Fibroblast of skin of right biceps (primary cell): ENCODE data around the gene XPNPEP2.

Experiments used
- DNase-seq: peaks from one replicate; pipeline ENCODE4 v3.0.0-alpha.2; 2013

The XPNPEP2 gene

GRCh38 chrX:129738466-129739308, at the start of gene XPNPEP2:
Gene XPNPEP2 (plus strand): TSS chrX:129738979. CDS start chrX:129739214, 235 bp downstream.
- DNase-seq: peak; percentile 66

GRCh38 chrX:129689796-129690195, 49.0 kb upstream of the XPNPEP2 start:
- DNase-seq: no peak

- DNase-seq: peak; percentile 69
Observed at GRCh38 chrX:129690435-129690834, 48.3 kb upstream of the XPNPEP2 start.

DNA sequence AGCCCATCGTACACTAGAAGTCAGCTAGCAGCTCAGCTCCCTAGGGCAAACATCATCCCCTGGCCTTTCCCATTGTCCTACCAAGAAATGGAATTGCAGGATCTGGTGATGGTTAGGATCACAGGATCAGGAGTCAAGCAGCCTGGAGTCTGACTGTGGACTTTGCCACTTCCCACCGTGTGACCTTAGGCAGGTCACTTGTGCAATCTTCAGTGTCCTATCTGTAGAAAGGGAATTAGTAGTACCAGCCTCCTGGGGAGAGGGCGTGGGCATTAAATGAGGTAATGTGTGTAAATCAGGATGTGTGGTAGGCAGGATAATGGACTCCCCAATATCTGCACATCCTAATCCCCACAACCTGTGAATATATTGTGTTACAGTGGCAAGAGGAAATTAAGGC, 45.4 kb upstream of the XPNPEP2 start:
- no peak for DNase-seq

GRCh38 chrX:129694805-129695204, 44.0 kb upstream of the XPNPEP2 start:
- no peak for DNase-seq

DNA sequence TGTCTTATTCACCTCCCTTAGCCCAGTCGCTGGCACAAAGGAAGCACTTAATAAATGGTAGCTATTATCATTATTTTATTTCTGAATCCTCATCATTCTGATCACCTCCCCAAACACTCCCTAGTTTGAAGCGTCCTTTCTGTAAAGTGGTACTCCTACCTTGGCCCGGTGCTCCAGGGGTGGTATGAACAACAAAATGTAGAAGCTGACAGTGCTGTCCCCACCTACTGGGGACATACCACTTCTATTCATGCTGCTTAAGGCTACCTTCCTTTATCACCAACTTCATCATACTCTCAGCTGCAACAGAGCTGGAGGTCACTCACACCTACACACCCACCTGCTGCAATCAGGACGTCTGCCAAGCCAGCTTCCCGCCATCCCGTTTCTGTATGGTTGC, 43.2 kb upstream of the XPNPEP2 start:
- no peak for DNase-seq

DNA sequence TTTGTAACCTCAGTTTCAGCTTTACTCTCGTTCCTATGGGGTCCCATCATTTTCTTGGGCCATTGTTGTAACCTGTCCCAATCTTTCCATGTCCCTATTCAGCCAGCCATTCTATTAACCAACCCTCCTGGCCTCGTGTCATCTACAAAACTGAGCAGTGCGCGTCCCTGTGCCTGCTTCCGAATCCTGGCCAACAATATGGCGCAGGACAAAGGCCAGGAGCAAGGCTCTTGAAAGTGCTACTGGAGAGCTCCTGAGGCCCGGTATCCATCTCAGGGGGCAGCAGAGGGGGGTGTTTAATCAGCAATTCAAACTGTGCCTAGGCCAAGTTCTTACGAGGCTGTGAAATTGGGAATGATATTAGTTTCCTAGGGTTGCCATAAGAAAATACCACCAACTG, 42.8 kb upstream of the XPNPEP2 start:
- DNase-seq: no peak

DNA sequence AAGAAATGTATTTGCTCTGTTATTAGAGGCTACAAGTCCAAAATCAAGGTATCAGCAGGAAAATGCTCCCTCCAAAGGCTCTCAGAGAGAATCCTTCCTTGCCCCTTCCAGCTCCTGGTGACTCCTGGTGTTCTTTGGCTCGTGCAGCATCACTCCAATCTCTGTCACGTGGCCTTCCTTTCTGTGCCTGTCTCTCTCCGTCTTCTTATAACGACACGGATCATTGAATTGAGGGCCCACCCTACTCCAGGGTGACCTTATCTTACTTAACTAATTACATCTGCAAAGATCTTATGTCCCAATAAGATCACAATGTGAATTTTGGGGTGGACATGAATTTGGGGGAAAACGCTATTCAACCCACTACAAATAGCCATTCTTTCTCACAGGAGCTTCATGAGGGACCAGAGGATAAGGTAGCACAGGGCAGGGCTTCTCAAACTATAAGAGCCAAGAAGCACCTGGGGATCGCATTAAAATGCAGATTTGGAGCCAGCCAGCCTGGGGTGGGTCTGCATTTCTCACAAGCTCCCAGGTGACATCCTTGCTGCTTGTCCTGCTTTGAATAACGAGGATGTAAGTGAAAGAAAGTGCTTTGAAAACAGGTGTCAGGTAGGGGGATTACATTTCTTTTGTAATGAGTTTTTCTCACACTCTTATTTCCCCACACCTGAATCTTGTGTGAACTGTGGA, 42.2 kb upstream of the XPNPEP2 start:
- DNase-seq: no peak

DNA sequence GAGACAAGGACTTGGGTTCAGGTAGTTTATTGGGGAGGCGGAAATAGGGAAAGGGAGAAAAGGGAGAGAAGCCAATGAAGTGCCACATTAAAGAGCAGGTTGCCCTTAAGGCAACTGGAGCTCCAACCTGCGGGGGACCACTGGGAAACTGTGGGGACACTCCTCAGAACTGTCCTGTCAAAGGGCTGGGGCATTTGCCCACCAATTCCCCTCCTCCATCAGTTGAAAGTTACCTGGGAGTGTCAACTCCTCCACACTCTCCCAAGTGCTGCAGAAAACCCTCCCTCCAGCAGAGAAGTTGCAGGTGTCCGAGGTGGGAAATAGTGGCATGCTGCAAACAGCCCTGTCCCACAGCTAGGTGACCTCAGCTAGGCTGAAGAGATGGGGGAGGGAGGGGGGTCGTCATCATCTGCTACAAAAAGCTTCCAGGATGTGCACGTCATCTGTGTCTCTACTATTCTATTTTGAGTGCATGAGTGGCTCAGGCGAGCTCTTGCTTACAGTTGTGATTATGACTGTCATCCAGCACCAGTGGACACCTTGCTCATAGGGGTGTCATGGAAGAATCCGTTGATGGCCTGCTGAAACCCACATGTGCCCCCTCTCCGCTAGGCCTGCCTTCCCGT, 41.5 kb upstream of the XPNPEP2 start:
- DNase-seq: no peak

DNA sequence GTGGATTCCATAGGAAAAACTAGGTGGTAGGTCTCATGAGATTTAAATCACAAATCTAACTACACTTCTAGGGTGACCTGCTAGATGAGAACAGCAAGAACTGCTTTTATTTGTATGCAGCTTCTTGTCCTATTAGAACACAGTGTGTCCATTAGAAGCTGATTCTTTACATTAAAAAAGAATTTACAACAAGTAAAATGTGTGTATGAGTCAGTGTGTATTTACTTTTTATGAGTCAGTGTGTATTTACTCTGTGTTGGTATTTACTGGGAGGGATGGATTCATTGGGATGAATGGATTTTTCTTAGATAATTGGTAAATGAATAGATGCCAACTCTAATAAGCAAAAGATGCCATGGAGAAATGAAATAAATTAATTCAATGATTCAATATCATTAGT, 40.6 kb upstream of the XPNPEP2 start:
- DNase-seq: no peak

DNA sequence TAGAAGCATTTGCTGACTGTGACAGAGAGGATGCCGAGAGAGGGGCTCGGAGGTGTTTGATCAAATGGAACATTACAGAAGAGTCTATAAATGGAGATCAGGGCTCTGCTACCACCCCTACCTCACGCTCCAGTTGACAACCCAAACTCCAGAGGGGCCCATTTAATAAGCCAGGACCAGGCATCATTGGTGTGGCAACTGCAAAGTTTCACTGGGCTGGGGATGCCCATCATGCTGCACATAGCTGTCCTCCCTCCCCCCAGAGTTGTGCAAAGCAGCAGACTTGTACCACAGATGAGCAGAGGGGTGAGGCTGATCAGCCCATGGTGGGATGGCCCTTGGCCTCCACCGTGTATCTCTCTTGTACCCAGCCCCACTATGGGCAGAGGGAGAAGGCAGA, 38.2 kb upstream of the XPNPEP2 start:
- DNase-seq: no peak

- peak; percentile 69 for DNase-seq
Observed at GRCh38 chrX:129701624-129702069, 37.1 kb upstream of the XPNPEP2 start.

DNA sequence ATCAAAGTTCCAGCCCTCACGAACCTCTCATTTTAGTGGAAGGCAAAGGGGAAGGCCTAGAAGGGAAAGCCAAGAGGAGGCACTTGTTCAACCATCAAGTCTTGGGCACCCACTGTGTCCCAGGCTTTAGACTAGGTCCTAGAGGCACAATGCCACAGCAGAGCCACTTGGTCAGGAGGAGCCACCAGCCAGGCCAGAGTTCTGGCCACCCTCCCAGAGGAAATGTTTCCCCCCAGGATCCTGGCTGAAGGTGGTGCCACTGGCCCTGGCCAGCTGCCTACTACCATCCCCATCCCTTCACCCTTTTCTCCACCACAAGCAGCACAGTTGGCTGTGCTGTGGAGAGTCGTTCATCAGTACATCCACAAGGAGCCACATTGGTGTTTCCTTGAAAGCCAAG, 34.3 kb upstream of the XPNPEP2 start:
- DNase-seq: no peak

DNA sequence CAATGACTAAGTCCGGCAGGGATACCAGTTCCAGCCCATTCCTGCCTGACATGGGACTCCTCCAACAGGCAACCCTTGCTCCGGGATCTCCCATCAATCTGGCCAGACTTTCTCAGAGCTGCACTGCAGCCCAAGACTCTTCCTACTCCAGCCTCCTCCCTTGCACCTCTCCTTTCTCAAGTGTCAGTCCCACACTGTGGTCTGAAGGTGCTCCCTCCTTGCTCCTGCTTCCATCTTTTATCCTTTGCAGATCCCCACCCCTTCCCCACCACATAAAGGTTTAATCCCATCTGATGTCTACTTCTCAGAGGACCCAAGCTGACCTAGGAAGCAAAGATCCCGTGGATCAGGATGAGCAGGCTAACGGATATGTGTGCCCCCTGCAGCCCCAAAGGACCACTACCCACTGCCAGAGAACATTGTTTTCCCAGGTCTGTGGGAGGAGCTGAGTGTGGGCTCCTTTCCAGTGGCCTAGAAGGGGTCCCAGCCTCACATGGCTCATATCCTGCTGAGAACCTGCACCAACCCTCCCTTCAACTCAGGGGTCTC, 33.3 kb upstream of the XPNPEP2 start:
- DNase-seq: no peak

GRCh38 chrX:129705988-129706387, 32.8 kb upstream of the XPNPEP2 start:
- no peak for DNase-seq

GRCh38 chrX:129706400-129707072, 32.2 kb upstream of the XPNPEP2 start:
- no peak for DNase-seq

DNA sequence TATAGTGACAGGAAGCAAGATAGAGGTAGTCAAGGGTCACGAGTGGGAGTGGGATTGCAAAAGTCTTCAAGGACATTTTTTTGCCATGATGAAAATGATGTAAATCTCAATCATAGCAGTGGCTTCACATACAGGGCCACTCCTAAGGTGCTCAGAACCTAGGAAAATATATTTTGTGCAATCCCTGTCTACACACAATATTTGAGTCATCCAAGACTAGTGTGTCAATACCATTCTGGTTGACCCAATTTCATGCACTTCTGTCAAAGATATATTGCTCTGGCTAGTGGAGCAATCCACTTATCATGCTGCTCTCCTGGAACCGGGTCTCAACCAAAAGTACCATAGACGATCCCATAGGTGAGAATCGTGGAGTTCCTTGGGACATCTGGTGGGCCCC, 24.2 kb upstream of the XPNPEP2 start:
- DNase-seq: no peak

GRCh38 chrX:129716507-129716906, 22.3 kb upstream of the XPNPEP2 start:
- no peak for DNase-seq

DNA sequence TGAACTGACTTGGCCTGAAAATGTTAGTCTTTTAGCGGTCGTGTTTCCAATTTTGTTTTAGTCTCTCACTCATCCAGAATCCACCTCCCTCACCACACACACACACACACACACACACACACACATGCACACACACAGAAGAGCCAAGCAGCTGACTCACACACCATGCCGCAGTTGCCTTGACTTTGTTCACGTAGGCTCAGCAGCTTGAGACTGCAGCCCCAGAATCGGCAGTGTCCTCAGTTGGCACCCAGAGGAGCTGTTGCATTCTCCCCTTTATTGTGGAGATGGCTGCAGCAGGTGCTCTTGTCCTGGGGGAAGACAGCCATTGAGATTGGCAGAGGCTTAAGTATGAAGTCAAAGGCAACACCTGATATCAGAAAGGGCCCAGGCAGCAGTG, 20.9 kb upstream of the XPNPEP2 start:
- peak; percentile 83 for DNase-seq

DNA sequence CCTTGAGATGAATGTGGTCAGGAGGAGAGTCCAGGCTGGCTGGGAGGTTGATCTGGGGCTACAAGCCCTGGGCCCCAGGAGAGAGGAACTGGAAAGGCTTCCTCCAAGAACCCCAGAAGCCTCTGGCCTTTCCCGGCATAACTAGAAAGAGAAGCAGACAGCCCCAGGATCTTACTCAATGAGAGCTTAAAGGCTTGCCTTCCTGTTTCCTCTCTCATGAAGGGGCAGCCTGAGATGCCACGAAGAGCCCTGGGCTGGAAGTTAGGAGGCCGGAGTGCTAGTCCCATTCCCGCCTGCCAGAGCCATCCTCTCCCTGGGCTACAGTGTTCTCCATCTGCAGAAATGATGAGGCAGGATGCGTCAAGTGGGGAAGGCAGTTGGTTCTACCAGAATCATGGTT, 20.1 kb upstream of the XPNPEP2 start:
- DNase-seq: no peak

DNA sequence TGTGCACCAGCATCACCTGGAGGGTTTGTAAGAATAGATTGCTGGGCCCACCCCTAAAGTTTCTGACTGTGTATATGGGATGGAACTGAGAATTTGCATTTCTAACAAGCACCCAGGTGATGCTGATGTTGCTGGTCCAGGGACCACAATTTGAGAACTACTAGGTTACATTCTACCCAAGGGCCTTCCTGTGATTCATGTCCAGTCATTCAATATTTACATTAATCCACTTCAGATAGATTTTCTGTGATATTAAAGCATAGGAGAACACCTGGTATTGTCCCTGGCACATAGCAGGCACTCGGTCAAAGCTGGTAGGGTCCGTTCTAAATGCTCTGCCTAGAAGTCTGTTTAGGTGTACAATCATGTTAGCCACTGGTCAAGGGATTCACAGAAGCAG, 19.5 kb upstream of the XPNPEP2 start:
- no peak for DNase-seq

- DNase-seq: peak; percentile 19
Observed at GRCh38 chrX:129719931-129720530, 18.7 kb upstream of the XPNPEP2 start.

GRCh38 chrX:129720741-129721140, 18.0 kb upstream of the XPNPEP2 start:
- no peak for DNase-seq
